ENCODE results near the gene TNRC18.

DNA sequence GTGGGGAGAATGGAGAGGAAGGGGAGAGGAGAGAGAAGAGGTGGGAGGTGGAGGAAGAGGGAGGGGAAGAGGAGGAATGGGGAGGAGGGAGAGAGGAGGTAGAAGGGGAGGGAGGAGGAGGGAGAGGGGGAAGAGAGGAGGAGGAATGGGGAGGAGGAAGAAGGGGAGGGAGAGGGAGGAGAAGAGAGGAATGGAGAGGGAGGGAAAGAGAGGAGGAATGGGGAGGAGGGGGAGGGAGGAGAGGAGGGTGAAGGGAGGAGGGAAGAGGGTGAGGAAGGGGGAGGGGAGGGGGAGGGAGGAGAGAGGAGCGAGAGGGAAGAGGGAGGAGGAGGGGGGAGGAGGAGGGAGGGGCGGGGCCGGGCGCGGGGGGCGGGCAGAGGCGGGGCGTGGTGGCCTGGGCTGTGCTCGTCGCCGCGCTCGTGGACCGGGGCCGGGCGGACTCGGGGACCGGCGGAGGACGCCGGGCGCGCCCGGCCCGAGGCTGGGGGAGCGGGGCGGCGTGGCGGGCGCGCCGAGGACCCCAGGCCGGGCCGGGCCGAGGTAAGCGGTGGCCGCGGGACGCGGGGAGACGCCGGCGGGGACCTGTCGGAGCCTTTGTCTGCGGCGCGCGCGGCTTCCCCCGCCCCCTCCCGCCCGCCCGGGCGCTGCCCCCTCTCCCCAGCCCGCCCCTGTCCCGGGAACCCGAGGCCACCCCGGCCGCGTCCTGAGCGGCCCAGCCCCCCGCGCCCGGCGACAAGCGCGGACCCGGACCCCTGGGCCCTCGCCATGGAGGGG, 140.9 kb downstream of the TNRC18 start, which contains the start of gene SLC29A4:
- TF ChIP-seq, protein P1, sequence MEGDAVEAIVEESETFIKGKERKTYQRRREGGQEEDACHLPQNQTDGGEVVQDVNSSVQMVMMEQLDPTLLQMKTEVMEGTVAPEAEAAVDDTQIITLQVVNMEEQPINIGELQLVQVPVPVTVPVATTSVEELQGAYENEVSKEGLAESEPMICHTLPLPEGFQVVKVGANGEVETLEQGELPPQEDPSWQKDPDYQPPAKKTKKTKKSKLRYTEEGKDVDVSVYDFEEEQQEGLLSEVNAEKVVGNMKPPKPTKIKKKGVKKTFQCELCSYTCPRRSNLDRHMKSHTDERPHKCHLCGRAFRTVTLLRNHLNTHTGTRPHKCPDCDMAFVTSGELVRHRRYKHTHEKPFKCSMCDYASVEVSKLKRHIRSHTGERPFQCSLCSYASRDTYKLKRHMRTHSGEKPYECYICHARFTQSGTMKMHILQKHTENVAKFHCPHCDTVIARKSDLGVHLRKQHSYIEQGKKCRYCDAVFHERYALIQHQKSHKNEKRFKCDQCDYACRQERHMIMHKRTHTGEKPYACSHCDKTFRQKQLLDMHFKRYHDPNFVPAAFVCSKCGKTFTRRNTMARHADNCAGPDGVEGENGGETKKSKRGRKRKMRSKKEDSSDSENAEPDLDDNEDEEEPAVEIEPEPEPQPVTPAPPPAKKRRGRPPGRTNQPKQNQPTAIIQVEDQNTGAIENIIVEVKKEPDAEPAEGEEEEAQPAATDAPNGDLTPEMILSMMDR (conservative IDR thresholded peaks at IDR 0.05; ENCODE audit: low read length) = no peak
- TF ChIP-seq EZH2phosphoT487 (IDR thresholded peaks at IDR 0.05; ENCODE audit: borderline replicate concordance) = no peak
